ENCODE results near the gene HTD2.

DNA sequence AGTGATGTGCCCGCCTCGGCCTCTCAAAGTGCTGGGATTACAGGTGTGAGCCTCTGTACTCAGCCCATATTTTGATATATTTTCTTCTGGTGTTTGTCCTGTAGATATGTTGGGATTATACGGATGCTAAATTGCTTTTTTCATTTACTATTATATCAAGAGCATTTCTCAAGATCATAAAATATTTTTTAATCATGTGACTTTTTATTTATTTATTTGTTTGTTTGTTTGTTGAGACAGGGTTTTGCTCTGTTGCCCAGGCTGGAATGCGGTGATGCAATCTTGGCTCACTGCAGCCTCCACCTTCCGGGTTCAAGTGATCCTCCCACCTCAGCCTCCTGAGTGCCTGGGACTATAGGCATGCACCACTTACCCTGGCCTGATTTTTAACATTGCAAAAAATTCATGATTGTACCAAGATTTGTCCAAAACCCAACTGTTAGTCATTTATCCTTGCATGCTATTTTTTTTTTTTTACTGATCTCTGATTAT, 23.6 kb downstream of the HTD2 start:
- no peak for TF ChIP-seq TAF1 (IDR thresholded peaks at IDR 0.05; ENCODE audit: borderline replicate concordance, insufficient read depth, low read length)
- TF ChIP-seq, protein P1, sequence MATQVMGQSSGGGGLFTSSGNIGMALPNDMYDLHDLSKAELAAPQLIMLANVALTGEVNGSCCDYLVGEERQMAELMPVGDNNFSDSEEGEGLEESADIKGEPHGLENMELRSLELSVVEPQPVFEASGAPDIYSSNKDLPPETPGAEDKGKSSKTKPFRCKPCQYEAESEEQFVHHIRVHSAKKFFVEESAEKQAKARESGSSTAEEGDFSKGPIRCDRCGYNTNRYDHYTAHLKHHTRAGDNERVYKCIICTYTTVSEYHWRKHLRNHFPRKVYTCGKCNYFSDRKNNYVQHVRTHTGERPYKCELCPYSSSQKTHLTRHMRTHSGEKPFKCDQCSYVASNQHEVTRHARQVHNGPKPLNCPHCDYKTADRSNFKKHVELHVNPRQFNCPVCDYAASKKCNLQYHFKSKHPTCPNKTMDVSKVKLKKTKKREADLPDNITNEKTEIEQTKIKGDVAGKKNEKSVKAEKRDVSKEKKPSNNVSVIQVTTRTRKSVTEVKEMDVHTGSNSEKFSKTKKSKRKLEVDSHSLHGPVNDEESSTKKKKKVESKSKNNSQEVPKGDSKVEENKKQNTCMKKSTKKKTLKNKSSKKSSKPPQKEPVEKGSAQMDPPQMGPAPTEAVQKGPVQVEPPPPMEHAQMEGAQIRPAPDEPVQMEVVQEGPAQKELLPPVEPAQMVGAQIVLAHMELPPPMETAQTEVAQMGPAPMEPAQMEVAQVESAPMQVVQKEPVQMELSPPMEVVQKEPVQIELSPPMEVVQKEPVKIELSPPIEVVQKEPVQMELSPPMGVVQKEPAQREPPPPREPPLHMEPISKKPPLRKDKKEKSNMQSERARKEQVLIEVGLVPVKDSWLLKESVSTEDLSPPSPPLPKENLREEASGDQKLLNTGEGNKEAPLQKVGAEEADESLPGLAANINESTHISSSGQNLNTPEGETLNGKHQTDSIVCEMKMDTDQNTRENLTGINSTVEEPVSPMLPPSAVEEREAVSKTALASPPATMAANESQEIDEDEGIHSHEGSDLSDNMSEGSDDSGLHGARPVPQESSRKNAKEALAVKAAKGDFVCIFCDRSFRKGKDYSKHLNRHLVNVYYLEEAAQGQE (IDR thresholded peaks at IDR 0.05; ENCODE audit: insufficient read depth in 1 of 2, low read depth in 2 of 2, low read length in 2 of 2) = no peak
- TF ChIP-seq SIN3A (IDR thresholded peaks at IDR 0.05; ENCODE audit: borderline replicate concordance, insufficient read depth, low read length) = no peak
